GM13976 (cell line): ENCODE data around the gene SGCG.
"Not testable (repeated sequence)": the region's sequence is repeated elsewhere in the genome, so short reads cannot be mapped to it uniquely, and the experiment has no call there.

Experiments
- DNase-seq: peaks from one replicate; pipeline ENCODE4 v3.0.0; 2012; ENCODE audit warnings: low spot score
- in situ Hi-C: fragments of 300-500 bp; cut with MboI; formaldehyde crosslinking; loops from one replicate; pipeline ENCODE4 v1.12.0; 2022; ENCODE audit warnings: low sequenced_read_pairs, mixed read lengths, inconsistent platforms; ENCODE audit not compliant: unreplicated experiment
- TF ChIP-seq, protein P1 (sequence below): IDR thresholded peaks from 2 replicates; pipeline ENCODE4 v1.5.1; 2012; ENCODE audit warnings: borderline replicate concordance, mild to moderate bottlenecking; ENCODE audit not compliant: insufficient read depth; ENCODE audit errors: extremely low read depth, missing control alignments, control extremely low read depth

Gene SGCG

DNA sequence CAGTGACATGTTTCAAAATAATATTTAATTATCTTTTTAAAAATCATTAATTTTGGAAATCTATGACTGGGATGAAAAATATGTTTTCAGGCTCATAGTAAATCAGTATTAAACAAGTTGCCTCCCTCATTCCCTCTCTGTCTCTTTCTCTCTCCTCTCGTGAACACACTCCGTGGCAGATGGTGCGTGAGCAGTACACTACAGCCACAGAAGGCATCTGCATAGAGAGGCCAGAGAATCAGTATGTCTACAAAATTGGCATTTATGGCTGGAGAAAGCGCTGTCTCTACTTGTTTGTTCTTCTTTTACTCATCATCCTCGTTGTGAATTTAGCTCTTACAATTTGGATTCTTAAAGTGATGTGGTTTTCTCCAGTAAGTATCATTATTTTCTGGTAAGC lies 22.7 kb downstream of the SGCG start:
- DNase-seq, result no peak
- TF ChIP-seq, protein P1, sequence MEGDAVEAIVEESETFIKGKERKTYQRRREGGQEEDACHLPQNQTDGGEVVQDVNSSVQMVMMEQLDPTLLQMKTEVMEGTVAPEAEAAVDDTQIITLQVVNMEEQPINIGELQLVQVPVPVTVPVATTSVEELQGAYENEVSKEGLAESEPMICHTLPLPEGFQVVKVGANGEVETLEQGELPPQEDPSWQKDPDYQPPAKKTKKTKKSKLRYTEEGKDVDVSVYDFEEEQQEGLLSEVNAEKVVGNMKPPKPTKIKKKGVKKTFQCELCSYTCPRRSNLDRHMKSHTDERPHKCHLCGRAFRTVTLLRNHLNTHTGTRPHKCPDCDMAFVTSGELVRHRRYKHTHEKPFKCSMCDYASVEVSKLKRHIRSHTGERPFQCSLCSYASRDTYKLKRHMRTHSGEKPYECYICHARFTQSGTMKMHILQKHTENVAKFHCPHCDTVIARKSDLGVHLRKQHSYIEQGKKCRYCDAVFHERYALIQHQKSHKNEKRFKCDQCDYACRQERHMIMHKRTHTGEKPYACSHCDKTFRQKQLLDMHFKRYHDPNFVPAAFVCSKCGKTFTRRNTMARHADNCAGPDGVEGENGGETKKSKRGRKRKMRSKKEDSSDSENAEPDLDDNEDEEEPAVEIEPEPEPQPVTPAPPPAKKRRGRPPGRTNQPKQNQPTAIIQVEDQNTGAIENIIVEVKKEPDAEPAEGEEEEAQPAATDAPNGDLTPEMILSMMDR, result no peak
- in situ Hi-C loops, result no loop called here

DNA sequence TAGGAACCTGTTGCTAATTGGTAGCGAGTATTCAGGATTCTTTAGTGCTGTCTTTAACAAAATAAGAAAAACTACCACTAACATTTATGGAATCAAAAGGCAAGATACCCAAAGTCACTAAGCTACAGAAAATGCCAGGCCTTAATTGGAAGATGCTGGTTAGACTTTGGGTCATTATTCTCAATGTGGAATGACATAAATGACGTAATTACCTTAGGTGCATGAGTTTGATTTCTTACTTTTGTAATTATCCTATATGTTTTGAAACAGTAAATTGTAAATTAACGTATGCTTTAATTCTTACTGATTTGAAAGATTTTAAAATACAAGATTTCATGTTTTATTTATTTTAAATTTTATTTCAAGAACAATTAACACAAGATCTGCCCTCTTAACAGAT lies 25.0 kb downstream of the SGCG start:
- TF ChIP-seq, protein P1, result no peak
- no peak for DNase-seq
- in situ Hi-C loops, result no loop called here

DNA sequence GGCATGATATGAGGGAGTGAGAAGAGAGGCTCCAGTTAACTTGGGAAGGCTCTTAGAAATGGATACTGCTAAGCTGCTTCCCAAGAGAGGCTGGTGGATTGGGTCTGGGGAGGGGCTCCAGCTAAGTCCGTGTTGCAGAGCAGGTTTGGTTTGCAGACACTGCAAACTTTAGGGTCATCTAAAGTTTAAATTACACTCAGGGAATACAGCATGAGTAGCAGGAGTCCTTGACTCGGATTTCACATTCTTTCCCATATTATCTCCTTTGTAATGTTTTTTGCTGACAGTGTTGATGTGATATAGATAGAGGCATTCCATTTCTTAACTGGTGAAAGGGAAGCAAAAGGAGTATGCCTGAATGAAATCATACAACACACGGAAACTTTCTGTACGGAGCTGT lies 31.9 kb downstream of the SGCG start:
- TF ChIP-seq, protein P1, result no peak
- no peak for DNase-seq
- in situ Hi-C loops, result no loop called here

DNA sequence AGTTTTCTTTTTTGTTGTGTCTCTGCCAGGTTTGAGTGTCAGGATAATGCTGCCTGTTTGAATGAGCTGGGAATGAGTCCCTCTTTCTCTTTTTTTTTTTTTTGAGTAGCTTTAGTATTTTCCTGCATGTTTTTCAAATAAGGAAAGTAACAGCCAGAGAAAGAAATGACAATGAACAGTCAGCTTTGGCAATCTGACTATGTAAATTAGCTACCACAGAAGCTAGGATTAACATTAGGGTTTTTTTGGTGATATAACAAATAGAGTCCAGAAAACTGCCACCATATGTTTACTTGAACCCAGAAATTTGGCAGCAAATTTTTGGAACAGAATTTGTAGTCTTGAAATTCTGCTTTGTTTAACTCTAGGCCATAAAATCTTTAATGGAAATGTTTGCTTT lies 50.5 kb downstream of the SGCG start:
- no peak for DNase-seq
- TF ChIP-seq, protein P1, result no peak
- in situ Hi-C loops, result no loop called here

DNA sequence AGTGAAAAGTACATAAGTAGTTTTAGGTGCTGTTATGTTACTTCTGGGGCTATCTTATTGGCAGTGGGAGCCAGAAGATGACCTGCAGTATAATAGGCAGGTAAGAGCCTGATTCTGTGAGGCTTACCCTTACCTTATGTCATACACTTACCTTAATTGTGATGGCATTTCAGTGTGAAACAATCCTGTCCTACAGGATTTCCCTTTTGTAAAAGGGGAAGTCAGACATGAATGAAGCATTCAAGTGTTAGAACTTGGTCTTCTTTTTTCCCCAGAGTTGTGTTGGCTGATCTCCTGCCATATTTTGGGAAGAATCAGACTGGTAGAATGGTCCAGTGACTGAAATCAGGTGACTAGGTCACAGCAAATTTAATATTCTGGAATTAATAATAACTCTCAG lies 55.2 kb downstream of the SGCG start:
- no peak for DNase-seq
- TF ChIP-seq, protein P1, result no peak
- in situ Hi-C loops, result no loop called here

- in situ Hi-C loops, result no loop called here
- DNase-seq, result no peak
- TF ChIP-seq, protein P1, result no peak
Observed at GRCh38 chr13:23243066-23243465, 62.3 kb downstream of the SGCG start.

DNA sequence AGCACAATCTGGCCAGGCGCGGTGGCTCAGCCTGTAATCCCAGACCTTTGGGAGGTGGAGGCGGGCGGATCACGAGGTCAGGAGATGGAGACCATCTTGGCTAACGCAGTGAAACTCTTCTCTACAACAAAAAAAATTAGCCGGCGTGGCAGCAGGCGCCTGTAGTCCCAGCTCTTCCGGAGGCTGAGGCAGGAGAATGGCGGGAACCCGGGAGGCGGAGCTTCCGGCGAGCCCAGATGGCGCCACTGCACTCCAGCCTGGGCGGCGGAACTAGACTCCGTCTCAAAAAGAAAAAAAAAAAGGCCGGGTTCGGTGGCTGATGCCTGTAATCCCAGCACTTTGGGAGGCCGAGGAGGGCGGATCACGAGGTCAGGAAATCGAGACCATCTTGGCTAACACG lies 67.6 kb downstream of the SGCG start:
- in situ Hi-C loops, result not testable (repeated sequence)

More for the DNA sequence above, 67.6 kb downstream of the SGCG start:
- DNase-seq, result not testable (repeated sequence)
